Astrocyte (in vitro differentiated cells and primary cell): Measurements from ENCODE around the gene MANSC4. TPM values are rescaled to one million over a fixed set of nuclear protein-coding genes. Genes with fewer than 3 reads are reported as not detected.

Experiments used
- DNase-seq: peaks from one replicate; pipeline ENCODE4 v3.0.0-alpha.2; 2010; ENCODE audit warnings: low read depth
- FAIRE-seq: peaks from 2 replicates; lab custom pipeline; 2011; peaks lifted over from hg19 to GRCh38; lab: Jason Lieb, UNC
- H2AFZ ChIP-seq: 2 replicates; pipeline ENCODE4 v1.6.0; 2012; ENCODE audit warnings: low read depth, low read length, inconsistent platforms
- H3K27ac ChIP-seq: 2 replicates; pipeline ENCODE4 v1.5.1; 2011; ENCODE audit warnings: low read depth, low read length, inconsistent platforms
- H3K27me3 ChIP-seq: 2 replicates; pipeline ENCODE4 v1.6.0; 2011; ENCODE audit warnings: low read length, inconsistent platforms; ENCODE audit not compliant: insufficient read depth
- H3K36me3 ChIP-seq: 2 replicates; pipeline ENCODE4 v1.5.1; 2011; ENCODE audit warnings: low read length, inconsistent platforms; ENCODE audit not compliant: insufficient read depth
- H3K4me1 ChIP-seq: 2 replicates; pipeline ENCODE4 v1.5.1; 2011; ENCODE audit warnings: low read length, inconsistent platforms; ENCODE audit not compliant: insufficient read depth
- H3K4me2 ChIP-seq: 2 replicates; pipeline ENCODE4 v1.6.0; 2012; ENCODE audit warnings: low read length, inconsistent platforms
- H3K4me3 ChIP-seq: 2 replicates; pipeline ENCODE4 v1.5.1; 2011; ENCODE audit warnings: low read depth, mild to moderate bottlenecking, low read length, inconsistent platforms; ENCODE audit not compliant: insufficient read depth
- H3K79me2 ChIP-seq: 2 replicates; pipeline ENCODE4 v1.6.0; 2012; ENCODE audit warnings: mild to moderate bottlenecking, low read length, inconsistent platforms; ENCODE audit not compliant: insufficient read depth
- H3K9ac ChIP-seq: 2 replicates; pipeline ENCODE4 v1.6.0; 2012; ENCODE audit warnings: mild to moderate bottlenecking, low read length, inconsistent platforms
- H3K9me3 ChIP-seq: 2 replicates; pipeline ENCODE4 v1.5.1; 2012; ENCODE audit warnings: low read depth, mild to moderate bottlenecking, low read length, inconsistent platforms; ENCODE audit not compliant: insufficient read depth
- H4K20me1 ChIP-seq: 2 replicates; pipeline ENCODE4 v1.6.0; 2012; ENCODE audit warnings: low read length, inconsistent platforms; ENCODE audit not compliant: insufficient read depth
- H3K27ac Mint-ChIP-seq: one replicate; pipeline ENCODE4 v1.8.0; 2021; ENCODE audit warnings: mild to moderate bottlenecking, mixed read lengths; ENCODE audit not compliant: unreplicated experiment
- H3K27me3 Mint-ChIP-seq: one replicate; pipeline ENCODE4 v1.8.0; 2021; ENCODE audit warnings: low read depth, mixed read lengths; ENCODE audit not compliant: unreplicated experiment
- H3K36me3 Mint-ChIP-seq: one replicate; pipeline ENCODE4 v1.8.0; 2021; ENCODE audit warnings: low read depth, mixed read lengths; ENCODE audit not compliant: unreplicated experiment
- H3K4me1 Mint-ChIP-seq: one replicate; pipeline ENCODE4 v1.8.0; 2021; ENCODE audit warnings: low read depth, mixed read lengths; ENCODE audit not compliant: unreplicated experiment
- H3K4me3 Mint-ChIP-seq: one replicate; pipeline ENCODE4 v1.8.0; 2021; ENCODE audit warnings: mild to moderate bottlenecking, moderate library complexity, mixed read lengths; ENCODE audit not compliant: unreplicated experiment
- H3K9me3 Mint-ChIP-seq: one replicate; pipeline ENCODE4 v1.8.0; 2021; ENCODE audit warnings: mild to moderate bottlenecking, mixed read lengths; ENCODE audit not compliant: unreplicated experiment
- CTCF ChIP-seq: IDR thresholded peaks from 2 replicates; pipeline ENCODE4 v1.5.1; 2011; ENCODE audit warnings: low read depth, mild to moderate bottlenecking, inconsistent platforms, low read length, moderate library complexity; ENCODE audit not compliant: insufficient read depth
- EZH2 ChIP-seq: IDR thresholded peaks from 2 replicates; pipeline ENCODE4 v1.6.1; 2012; ENCODE audit warnings: mild to moderate bottlenecking, low read length, inconsistent platforms; ENCODE audit not compliant: insufficient read depth
- total RNA-seq: library from RNA; stranded (reverse); gene quantifications from 2 replicates; pipeline ENCODE4 v1.2.1, GENCODE V29; 2021

MANSC4 gene
- total RNA-seq, 1 donor from 2014 or later = not detected

DNA sequence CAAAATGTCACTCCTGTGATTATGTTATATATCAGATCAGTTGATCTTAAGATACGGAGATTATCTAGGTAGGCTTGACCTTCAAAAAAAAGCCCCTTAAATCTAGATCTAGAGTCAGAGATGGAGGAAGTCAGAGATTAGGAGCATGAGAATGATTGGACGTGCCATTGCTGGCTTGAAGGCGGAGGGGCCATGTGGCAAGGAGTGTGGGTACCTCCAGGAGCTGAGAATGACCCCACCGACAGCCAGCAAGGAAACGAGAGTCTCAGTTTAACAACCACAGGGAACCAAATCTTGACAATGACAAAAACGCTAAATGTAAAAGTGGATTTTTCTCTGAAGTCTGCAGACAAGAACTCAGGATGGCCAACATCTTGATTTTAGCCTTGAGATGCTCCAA lies 32.5 kb upstream of the MANSC4 start:
- no peak overlapping the region for H3K27ac ChIP-seq
- no peak overlapping the region for H3K4me3 ChIP-seq
- no peak overlapping the region for H3K4me3 Mint-ChIP-seq
- H4K20me1 ChIP-seq = no peaks in the 10 kb centered on the region
- no peaks in the 10 kb centered on the region for H3K4me1 ChIP-seq
- H3K4me1 Mint-ChIP-seq = peaks cover 2% of the 10 kb centered on the region
- no peak overlapping the region for H2AFZ ChIP-seq
- H3K36me3 ChIP-seq = no peaks in the 10 kb centered on the region
- H3K27me3 ChIP-seq = no peaks in the 10 kb centered on the region
- H3K9me3 ChIP-seq = no peaks in the 10 kb centered on the region
- no peaks in the 10 kb centered on the region for H3K79me2 ChIP-seq
- no peak overlapping the region for H3K27ac Mint-ChIP-seq
- no peaks in the 10 kb centered on the region for H3K36me3 Mint-ChIP-seq
- H3K9me3 Mint-ChIP-seq = no peaks in the 10 kb centered on the region
- no peak overlapping the region for H3K4me2 ChIP-seq
- H3K27me3 Mint-ChIP-seq = no peaks in the 10 kb centered on the region
- no peak for TF ChIP-seq CTCF
- TF ChIP-seq EZH2 = no peak
- H3K9ac ChIP-seq = no peak overlapping the region
- DNase-seq (no peak), FAIRE-seq (no peak)

GRCh38 chr12:27810756-27811155 lies 30.7 kb upstream of the MANSC4 start:
- H3K4me2 ChIP-seq = peak overlapping the region; percentile 11
- H3K27ac Mint-ChIP-seq = no peak overlapping the region

More at GRCh38 chr12:27810756-27811155, 30.7 kb upstream of the MANSC4 start:
- TF ChIP-seq EZH2 (no peak), CTCF (no peak)
- H4K20me1 ChIP-seq = no peaks in the 10 kb centered on the region
- DNase-seq (no peak), FAIRE-seq (no peak)
- H3K9me3 ChIP-seq = no peaks in the 10 kb centered on the region
- H3K4me1 ChIP-seq = no peaks in the 10 kb centered on the region
- H3K4me3 Mint-ChIP-seq = no peak overlapping the region
- no peaks in the 10 kb centered on the region for H3K27me3 Mint-ChIP-seq
- no peaks in the 10 kb centered on the region for H3K27me3 ChIP-seq
- no peaks in the 10 kb centered on the region for H3K36me3 Mint-ChIP-seq
- peak overlapping the region; percentile 6 for H2AFZ ChIP-seq
- no peaks in the 10 kb centered on the region for H3K9me3 Mint-ChIP-seq
- H3K36me3 ChIP-seq = no peaks in the 10 kb centered on the region
- no peak overlapping the region for H3K9ac ChIP-seq
- peaks cover 2% of the 10 kb centered on the region for H3K4me1 Mint-ChIP-seq
- no peak overlapping the region for H3K4me3 ChIP-seq
- H3K79me2 ChIP-seq = no peaks in the 10 kb centered on the region
- H3K27ac ChIP-seq = no peak overlapping the region
